Measurements from ENCODE around the gene TNRC6C. TPM values are rescaled to one million over a fixed set of nuclear protein-coding genes. Genes with fewer than 3 reads are reported as not detected.

Gene TNRC6C
- total and polyA plus RNA-seq, 9 of the 15 experiments (the other 6 are each of a cell fraction or from before 2014, with no cell fraction given) = 0.20 to 4.9 (median 2.3) TPM

GRCh38 chr17:78048346-78049292 is 90.1 kb downstream of the TNRC6C start (continued):
- no peak for TF ChIP-seq ARNT (IDR thresholded peaks at IDR 0.05)
- no peak for TF ChIP-seq PTRF (tag; IDR thresholded peaks at IDR 0.05)
- TF ChIP-seq PML (IDR thresholded peaks at IDR 0.05; ENCODE audit: low read length) = no peak
- TF ChIP-seq HDAC3 (IDR thresholded peaks at IDR 0.05; ENCODE audit: borderline replicate concordance, partially characterized antibody) = no peak
- TF ChIP-seq ZNF12 (CRISPR knock-in tag; IDR thresholded peaks at IDR 0.05) = no peak
- TF ChIP-seq LEF1 (IDR thresholded peaks at IDR 0.05) = no peak
- TF ChIP-seq ZEB2 (IDR thresholded peaks at IDR 0.05) = no peak
- no peak for TF ChIP-seq NR1H2 (CRISPR knock-in tag; IDR thresholded peaks at IDR 0.05)
- no peak for TF ChIP-seq MTA1 (IDR thresholded peaks at IDR 0.05; ENCODE audit: borderline replicate concordance)
- TF ChIP-seq THRA (IDR thresholded peaks at IDR 0.05) = no peak
- TF ChIP-seq CBFA2T2 (conservative IDR thresholded peaks at IDR 0.05) = peak; percentile 34; the same call in 1 of the 2 replicates
- no peak for TF ChIP-seq ZNF184 (CRISPR knock-in tag; IDR thresholded peaks at IDR 0.05)
- TF ChIP-seq ZNF639 (CRISPR knock-in tag; conservative IDR thresholded peaks at IDR 0.05 in 1 of 2, IDR thresholded peaks at IDR 0.05 in 1 of 2) = no peak
- TF ChIP-seq KLF16 (IDR thresholded peaks at IDR 0.05) = no peak
- no peak for TF ChIP-seq EZH2 (IDR thresholded peaks at IDR 0.05; ENCODE audit: borderline replicate concordance, low read depth, low read length)
- TF ChIP-seq MED1 (CRISPR knock-in tag; IDR thresholded peaks at IDR 0.05; ENCODE audit: borderline replicate concordance) = no peak
- no peak for TF ChIP-seq ZNF740 (CRISPR knock-in tag; IDR thresholded peaks at IDR 0.05)
- no peak for TF ChIP-seq ZNF740 (tag; IDR thresholded peaks at IDR 0.05)
- TF ChIP-seq STAG1 (CRISPR knock-in tag; IDR thresholded peaks at IDR 0.05; ENCODE audit: borderline replicate concordance) = no peak
- peak; percentile 53 for TF ChIP-seq CBFA2T3 (IDR thresholded peaks at IDR 0.05)
- no peak for TF ChIP-seq TEAD2 (tag; IDR thresholded peaks at IDR 0.05)
- no peak for TF ChIP-seq RFX5 (IDR thresholded peaks at IDR 0.05; ENCODE audit: low read depth, low read length)
